T-helper 1 cell (primary cell): ENCODE results near the gene NFASC.
A peak's percentile ranks its signal among the peaks of the same experiment; 100 is the strongest.

Experiments
- DNase-seq, 5 donors: peaks; one replicate each; pipeline ENCODE4 v3.0.0-alpha.2; 2012 to 2020
- total RNA-seq, 4 donors: gene quantifications; one replicate each; lab custom pipeline; 2026; lab: John Stamatoyannopoulos, UW

Gene NFASC
- 0 to 0.27 (median 0.10) reads per million in 4 donors for total RNA-seq

- DNase-seq: no peak
These were observed at the start of gene NFASC for GRCh38 chr1:204870160-204870912. Gene NFASC (plus strand): TSS chr1:204870862. CDS start chr1:204944316, 73,454 bp downstream.

GRCh38 chr1:204821476-204821875 lies 49.2 kb upstream of the NFASC start:
- no peak for DNase-seq

- no peak for DNase-seq
These were observed 48.7 kb upstream of the NFASC start for GRCh38 chr1:204821924-204822323.

GRCh38 chr1:204826970-204827369 lies 43.7 kb upstream of the NFASC start:
- no peak for DNase-seq

DNA sequence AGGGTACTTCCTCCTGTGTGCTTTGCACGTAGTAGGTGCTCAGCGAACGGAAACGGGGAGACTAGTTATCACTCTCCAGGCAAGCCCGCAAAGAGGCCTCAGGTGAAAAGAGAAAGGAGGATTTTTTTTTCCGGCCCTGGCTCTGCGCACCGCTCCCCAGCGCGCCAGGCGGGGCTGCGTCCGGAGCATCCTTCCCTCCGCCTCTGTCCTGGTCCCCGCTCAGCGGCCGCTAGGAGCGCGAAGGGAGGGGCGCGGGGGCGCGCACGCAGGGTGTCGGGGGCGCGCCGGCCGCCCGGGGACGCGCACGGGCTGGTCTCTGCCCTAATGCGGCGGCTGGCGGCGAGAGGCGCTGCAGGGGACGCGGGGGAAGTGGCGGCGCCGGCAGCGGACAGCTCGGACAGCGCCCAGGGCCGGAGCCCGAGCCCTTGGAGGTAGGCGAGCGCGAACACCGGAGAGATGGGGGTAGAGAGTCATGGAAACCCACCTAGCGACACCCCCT lies 42.3 kb upstream of the NFASC start:
- peak in 1 of 5 donors; percentile 6 for DNase-seq

DNA sequence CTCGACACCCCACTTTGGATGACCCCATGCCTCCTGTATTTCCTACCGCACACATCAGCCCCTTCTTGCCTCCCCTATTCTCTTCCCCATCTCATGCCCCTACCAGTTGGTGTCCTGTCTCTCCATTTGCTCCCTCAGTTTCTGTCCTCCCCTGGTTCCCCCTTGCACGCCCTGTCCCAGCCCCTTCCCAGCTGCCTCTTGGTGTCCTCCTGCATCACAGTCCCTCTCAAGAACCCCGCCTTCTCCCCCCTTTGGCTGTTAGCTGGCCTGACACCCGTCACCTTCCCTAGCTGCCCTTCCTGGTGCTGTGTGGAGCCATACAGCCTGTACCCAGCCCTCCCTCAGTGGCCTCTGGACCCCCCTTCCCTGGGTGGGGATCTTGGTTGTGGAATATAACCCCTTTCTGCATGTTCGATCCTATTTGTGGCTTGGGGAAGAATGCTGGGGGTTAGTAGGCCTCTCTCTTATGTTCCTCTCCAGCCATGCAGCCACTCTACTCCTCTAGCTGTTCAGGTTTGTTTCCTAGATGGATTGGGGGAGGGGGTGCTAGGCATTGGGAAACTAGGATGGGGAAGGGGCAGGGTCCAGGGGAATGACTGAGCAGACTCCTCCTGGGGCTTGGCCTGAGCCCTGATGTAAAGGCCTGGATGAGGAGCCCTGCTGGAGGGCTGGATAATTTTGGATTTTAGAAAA lies 41.4 kb upstream of the NFASC start:
- no peak for DNase-seq

- no peak for DNase-seq
These were observed 39.9 kb upstream of the NFASC start for GRCh38 chr1:204830747-204831146.

GRCh38 chr1:204831186-204831585 lies 39.5 kb upstream of the NFASC start:
- no peak for DNase-seq

GRCh38 chr1:204834336-204834735 lies 36.3 kb upstream of the NFASC start:
- DNase-seq: no peak

DNA sequence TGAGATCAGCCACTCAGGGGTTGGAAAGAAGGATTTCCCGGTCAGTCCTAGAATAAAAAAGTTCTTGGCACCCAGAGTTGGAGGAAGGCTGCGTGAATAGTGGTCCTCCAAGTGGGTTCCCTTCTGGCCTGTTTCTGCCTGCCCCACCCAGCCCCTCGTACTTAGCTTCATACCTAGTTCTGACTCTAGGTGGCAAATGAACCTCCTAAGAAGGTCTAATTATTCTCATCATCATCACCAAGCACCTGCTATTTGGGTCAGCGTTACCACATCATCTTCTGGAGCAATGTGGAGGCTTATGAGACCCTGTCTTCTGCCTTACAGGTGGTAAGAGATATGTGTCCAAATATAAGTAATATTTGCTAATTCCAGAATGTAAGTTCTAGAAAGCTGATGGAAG lies 35.9 kb upstream of the NFASC start:
- DNase-seq: no peak

GRCh38 chr1:204835737-204836136 lies 34.9 kb upstream of the NFASC start:
- DNase-seq: no peak

DNA sequence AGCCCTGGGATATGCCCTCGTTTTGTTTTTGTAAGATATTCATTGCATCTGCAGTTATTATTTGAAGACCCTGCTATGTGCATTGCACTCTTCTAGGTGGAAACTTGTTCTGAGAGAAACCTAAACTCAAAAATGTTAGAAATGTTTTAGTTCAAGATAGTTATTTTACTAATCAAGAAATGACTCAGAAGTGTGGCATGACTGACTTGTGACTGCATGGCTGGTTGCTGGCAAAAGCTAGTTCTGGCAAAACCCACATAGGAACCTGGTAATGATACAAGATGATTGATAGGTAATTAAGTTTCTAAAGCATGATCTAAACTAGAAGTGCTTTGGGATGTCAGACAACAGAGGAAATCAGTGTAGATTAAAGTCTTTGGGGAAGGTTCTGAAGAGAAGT lies 33.8 kb upstream of the NFASC start:
- DNase-seq: no peak

- peak in 1 of 5 donors; percentile 3 for DNase-seq
These were observed 33.1 kb upstream of the NFASC start for GRCh38 chr1:204837440-204838084.

- DNase-seq: no peak
These were observed 29.3 kb upstream of the NFASC start for GRCh38 chr1:204841316-204841715.

- DNase-seq: no peak
These were observed 28.9 kb upstream of the NFASC start for GRCh38 chr1:204841798-204842197.

- no peak for DNase-seq
These were observed 28.3 kb upstream of the NFASC start for GRCh38 chr1:204842369-204842768.

DNA sequence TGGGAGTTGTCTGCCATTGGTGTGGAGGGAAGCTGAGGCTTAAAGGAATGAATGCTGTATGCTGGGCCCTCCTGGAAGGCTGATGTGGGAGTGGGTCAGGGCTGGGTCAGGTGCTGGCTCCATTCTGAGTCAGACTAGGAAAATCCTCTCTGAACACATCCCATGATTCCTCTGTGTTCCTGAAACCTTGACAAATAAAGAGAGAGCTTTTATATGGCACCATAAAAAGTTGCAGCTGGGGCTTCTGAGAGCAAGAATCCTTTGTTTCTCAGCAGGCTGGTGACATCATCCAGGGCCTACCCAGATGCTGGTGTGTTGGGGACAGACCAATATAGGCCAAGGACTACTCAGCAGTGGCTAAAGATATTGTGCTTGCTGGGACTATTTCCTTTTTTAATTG lies 27.8 kb upstream of the NFASC start:
- no peak for DNase-seq

GRCh38 chr1:204846546-204846945 lies 24.1 kb upstream of the NFASC start:
- no peak for DNase-seq

- DNase-seq: no peak
These were observed 22.1 kb upstream of the NFASC start for GRCh38 chr1:204848579-204848978.

DNA sequence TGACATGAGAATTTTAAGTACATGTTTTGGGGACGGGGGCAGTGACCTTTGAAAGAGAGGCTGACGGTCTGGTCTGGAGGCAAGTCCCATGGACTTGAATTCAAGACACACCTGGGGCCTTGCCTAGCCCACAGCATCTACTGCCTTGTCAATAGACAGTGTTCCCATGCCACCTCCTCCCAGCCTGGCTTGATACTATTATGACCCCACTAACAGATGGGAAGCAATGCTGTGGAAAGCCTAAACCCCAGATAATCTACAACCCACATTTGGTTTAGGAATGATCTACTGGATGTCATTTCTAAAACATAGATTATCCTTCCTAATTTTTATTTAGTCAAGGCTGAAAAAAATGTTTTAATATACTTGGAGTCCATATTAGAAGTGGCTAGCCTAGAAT lies 17.8 kb upstream of the NFASC start:
- DNase-seq: no peak

DNA sequence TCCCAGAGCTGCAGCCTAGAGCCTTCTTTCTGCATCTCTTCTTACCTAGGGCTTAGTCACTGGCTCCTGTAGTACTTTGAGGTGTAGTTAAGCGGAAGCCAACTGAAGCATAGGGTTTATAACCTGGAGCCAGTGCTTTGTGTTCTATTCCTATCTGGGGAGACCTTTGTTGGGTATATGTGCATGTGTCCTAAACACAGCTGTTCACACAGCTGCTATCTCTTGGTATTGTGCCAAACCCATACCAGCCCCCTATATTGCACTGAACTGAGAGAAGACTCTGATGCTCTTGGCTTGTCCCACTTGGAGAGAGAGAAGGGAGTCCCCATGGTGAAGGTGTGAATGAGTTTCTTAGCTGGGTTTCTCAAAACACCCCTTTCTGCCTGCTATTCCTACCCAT lies 17.2 kb upstream of the NFASC start:
- no peak for DNase-seq

- no peak for DNase-seq
These were observed 16.4 kb upstream of the NFASC start for GRCh38 chr1:204854286-204854685.

DNA sequence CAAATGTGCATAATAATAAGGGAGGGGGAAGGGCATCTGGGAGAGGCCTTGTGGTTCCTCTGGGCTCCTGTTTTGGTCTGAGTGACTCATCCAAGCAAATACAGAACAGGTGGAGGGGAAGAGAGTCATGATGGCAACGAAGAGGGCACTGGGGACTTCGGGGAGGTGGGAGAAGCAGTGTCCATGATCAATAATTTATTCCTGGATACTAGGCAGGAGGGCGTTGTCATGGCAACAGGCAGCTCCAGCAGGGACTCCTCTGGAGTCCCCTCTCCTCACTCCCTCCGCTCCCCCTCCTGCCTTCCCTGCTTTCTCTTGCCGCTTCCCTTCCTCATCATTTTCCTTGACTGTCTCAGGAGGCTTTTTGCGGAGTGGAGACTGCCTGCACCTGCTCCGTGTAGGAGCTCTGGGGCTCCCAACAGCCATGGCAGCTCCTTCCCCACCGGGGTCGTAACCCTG lies 12.3 kb upstream of the NFASC start:
- DNase-seq: no peak

DNA sequence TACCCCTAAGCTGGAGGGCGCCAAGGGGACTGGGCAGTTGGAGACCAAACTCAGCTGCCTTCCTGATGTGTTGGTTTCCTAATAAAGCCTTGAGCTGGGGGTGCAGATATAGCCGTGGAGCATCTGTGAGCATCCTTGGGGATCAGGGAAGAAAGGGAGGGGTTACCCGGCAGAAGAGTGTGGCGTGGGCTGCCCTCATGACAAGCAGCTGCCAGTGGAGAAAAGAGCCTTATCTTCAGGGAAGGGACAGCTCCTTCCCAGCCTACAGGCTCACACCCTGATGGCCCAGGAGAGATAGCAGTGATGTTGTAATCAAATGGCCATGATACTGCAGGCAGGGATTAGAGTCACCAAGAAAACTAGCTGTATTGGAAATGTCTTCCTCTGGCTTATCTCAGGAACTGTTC lies 10.8 kb upstream of the NFASC start:
- no peak for DNase-seq
